ENCODE measurements around the gene PHF2.
A peak's percentile ranks its signal among the peaks of the same experiment; 100 is the strongest.

PHF2 gene

DNA sequence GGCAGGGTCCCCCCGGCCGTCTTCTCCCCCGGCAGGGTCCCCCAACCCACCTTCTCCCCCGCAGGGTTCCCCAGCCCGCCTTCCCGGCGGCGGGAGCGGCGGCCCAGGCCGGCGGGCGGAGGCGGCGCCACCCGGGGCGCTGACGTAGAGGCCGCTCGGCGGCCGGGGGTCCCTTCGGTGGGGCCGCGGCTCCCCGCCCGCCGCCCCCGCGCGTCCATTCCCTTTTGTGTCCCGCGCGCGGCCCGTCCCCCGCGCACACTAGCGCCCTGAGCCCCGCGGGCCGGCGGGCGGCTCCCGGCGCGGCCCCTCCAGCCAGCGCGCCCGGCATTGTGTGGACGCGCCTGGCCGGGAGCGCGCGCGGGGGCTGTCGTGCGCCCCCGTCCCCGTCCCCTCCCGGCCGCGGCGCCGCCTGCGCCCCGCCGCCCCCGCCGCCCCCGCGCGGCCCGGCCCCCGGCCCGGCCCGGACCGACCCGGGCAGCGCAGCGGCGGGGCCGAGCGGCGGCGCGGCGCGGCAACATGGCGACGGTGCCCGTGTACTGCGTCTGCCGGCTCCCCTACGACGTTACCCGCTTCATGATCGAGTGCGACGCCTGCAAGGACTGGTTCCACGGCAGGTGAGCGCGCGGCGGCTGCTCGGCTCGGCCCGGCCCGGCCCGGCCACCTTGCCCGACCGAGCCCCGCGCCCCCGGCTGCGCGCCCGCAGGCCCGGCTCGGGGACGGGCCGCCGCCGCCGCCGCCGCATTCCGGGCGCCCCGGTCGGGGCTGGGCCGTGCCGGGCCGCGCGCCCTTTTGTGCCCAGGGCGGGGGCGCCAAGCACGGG lies at the start of gene PHF2:
PHF2 (plus strand) TSS at position 327 of the 820 bp plus-strand sequence; CDS start at position 517, 190 bp downstream.
- peak; percentile 73 for DNase-seq (ENCODE audit: low spot score)

DNA sequence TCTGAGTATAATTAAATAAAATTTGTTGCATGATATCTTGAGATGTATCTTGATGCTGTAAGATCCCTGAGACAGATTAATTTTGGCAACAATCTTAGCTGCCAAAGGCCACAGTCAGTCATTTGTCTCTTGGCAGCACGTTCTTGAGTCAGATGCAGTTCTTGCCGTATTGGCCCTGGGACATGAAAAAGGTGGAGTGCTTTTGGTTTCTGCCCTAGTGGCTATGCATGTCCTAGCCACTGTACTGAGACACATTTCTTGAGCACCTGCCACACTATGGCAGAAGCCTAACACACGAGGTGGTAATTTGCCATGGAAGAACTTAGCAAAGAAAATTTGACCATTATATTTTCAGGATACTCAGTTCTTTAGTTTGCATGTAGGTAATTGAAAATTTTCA lies 45.0 kb upstream of the PHF2 start:
- DNase-seq (ENCODE audit: low spot score), result no peak

DNA sequence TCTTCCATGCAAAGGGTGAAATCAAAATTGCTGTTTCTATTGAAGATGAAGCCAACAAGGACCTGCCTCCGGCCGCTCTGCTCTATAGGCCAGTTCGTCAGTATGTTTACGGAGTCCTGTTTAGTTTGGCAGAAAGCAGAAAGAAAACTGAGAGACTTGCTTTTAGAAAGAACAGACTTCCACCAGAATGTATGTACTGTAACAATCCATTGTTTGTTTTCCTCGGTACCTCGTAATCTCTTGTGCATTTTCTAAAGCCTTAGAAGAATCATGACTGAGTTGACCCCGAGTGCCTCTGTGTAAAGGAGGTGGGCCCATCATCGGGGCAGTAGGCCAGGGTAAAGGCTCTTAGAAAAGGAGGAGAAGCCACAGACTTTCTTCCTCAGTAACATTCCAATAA lies 44.2 kb upstream of the PHF2 start:
- no peak for DNase-seq (ENCODE audit: low spot score)

- DNase-seq (ENCODE audit: low spot score), result no peak
Measured at GRCh38 chr9:93533863-93534262, 42.5 kb upstream of the PHF2 start.

- DNase-seq (ENCODE audit: low spot score), result no peak
Measured at GRCh38 chr9:93536167-93536566, 40.2 kb upstream of the PHF2 start.

DNA sequence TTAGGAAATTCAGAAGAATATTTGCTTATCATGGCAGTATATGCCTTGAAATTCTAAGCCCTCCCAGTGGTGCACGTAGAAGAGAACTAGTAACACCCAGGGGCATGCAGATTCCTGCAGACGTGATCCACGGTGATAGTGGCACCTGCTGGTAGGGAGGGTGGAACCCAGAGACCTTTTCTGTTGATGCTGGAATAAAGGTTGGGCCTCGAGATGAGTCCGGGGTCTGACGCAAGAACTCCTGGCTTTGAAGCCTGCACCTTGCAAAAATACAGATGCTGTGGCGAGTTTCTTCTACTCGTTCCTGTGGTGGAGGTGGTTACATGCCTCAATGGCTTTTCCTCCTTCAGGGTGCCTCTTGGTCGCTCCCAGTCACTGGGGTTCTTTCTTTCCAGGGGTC lies 39.5 kb upstream of the PHF2 start:
- no peak for DNase-seq (ENCODE audit: low spot score)

DNA sequence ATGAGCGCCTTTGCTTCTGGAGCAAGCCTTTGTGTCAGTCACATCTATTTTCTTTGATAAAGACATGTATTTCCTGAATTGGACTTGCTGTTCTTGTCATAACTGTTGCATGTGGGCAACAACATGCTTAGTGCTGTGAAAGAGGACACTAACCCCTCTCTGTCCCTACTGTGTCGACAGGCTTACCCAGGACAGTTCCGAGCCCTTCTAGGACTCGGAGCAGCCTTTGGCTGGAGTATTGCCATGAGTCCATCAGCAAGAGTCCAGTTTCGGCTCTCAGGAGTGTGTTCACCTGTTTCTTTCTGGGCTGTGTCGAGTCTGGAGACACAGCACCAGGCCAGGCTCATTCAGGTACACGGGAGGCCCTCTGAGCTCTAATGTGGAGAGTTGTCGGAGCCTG lies 36.1 kb upstream of the PHF2 start:
- no peak for DNase-seq (ENCODE audit: low spot score)

DNA sequence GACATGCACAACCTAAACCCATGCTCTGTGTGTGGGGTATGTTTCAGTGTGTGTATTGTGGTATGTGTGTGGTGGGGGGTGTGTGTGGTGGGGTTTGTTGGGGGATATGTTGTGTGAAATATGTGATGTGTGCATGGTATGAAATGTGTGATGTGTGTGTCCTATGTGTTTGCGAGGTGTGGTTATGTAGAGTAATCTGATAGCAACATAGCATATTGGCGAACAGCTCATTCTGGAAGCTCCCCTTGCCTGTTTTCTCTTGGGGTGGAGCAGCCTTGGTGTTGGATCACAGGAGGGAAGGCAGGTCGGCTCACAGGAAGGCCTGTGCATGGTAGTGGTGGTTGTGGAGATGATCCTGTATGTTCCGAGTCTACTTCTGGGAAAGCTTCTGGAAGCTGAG lies 35.4 kb upstream of the PHF2 start:
- DNase-seq (ENCODE audit: low spot score), result no peak

DNA sequence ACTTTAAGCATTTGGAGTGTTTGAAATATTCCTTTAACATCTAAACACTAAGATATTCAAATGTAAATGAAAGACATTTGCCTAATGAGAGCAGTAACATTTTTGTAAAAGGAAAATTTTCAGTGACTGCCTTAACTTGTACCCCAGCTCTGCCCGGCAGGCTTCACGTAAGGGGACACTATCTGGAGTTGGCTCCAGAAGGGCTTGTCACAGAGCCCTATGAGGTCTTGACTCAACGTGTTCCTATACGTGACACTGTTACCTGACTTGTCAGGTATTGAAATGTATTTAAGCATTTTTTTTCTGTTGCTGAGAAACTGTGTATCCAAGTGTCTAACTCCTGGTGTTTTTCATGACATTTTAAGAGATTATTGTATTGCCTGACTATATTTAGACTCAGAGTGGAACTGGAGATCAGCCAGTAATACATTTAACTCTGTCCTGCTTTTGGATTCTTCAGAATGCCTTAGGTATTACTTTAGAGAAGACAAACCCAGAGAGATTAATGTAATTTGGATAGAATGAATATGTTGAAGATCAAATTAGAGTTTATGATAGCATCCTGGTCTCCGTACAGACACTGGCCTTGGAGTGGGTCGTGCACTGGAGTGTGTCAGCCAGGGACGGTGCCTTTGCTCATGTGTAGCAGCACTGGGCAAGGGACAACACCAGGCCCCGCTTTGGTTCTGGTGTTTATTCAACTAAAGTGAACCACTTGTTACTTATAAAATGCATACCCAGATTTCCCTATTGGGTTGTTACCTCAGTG lies 34.6 kb upstream of the PHF2 start:
- DNase-seq (ENCODE audit: low spot score), result no peak

- DNase-seq (ENCODE audit: low spot score), result no peak
Measured at GRCh38 chr9:93543117-93543516, 33.3 kb upstream of the PHF2 start.

- no peak for DNase-seq (ENCODE audit: low spot score)
Measured at GRCh38 chr9:93546356-93546755, 30.0 kb upstream of the PHF2 start.

GRCh38 chr9:93549611-93550010 lies 26.8 kb upstream of the PHF2 start:
- DNase-seq (ENCODE audit: low spot score), result no peak

DNA sequence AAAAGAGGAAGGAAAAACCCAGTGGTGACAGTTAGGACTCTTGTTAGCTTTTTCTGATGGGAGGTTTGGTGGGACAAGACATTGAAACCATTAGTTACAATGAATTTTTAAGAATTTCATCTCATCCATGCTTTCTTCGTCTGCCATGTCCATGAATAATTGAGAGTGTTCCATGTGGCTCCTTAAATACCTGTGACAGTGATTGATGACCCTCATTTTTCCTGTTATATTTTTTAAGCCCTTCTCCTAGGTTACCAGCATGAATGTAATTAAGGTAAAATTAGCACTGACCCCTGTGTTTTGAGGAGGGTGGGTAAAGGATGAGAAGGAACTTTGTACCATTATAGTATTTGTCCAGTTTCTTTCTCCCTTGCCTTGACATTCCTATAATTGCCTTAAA lies 23.5 kb upstream of the PHF2 start:
- no peak for DNase-seq (ENCODE audit: low spot score)

DNA sequence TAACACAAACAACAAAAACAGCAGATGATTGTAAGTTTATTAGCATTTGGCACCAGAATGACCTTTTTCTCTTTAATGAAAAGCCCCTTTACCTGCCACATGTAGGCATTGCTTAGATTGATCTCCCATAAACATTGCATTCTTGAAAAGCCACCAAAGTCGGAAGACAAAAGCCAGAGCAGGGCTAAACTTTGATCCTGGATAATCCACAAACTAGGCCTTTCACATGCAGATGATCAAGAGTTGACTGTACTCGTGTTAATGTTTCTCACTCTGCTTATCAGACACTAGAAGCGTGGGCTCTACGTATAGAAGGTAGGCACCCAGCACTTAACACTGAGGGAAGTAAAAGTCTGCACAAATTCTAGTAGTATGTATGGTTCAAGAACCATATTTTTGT lies 21.0 kb upstream of the PHF2 start:
- no peak for DNase-seq (ENCODE audit: low spot score)

GRCh38 chr9:93557366-93558137 lies 18.8 kb upstream of the PHF2 start:
- no peak for DNase-seq (ENCODE audit: low spot score)

GRCh38 chr9:93558503-93558902 lies 17.9 kb upstream of the PHF2 start:
- no peak for DNase-seq (ENCODE audit: low spot score)

GRCh38 chr9:93560991-93561390 lies 15.4 kb upstream of the PHF2 start:
- no peak for DNase-seq (ENCODE audit: low spot score)

GRCh38 chr9:93562157-93562556 lies 14.2 kb upstream of the PHF2 start:
- DNase-seq (ENCODE audit: low spot score), result no peak

GRCh38 chr9:93565089-93565488 lies 11.3 kb upstream of the PHF2 start:
- no peak for DNase-seq (ENCODE audit: low spot score)

GRCh38 chr9:93566408-93567270 lies 9.7 kb upstream of the PHF2 start:
- DNase-seq (ENCODE audit: low spot score), result peak; percentile 100

DNA sequence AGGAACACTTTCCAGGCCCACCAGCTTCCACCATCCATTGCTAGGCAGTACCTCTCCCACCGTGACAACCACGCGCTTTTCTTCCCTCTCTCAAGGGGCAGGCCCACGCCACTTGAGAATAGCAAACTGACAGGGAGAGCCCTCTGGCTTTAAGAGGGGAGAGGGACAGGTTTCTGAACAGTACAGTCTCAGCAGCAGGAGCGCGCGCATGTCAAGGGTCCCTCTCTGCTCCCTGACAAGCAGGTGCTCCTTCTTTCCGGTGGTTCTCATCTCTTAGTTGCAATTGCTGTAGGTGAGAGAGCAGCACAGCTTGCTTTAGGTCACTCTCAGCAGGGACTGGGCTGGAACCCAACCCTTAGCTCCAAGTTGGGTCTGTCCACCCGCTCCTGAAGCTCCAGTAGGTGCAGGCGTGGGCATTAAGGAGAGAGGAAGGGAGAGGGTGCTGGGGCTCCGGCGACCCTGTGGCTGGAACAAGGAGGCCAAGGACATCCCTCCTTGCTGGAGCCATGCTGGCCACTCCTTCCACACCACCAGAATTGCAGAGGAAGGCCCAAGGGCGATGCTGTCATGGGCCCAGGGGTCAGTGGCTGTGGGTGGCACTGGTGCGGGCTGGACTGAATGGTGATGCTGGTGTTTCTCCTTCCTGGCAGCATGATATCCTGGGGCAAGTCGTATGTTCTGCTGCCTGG lies 9.0 kb upstream of the PHF2 start:
- DNase-seq (ENCODE audit: low spot score), result no peak
